Esophagus mucosa (tissue), 1 donor: Measurements from ENCODE around the gene ERF. TPM values are rescaled to one million over a fixed set of nuclear protein-coding genes. Genes with fewer than 3 reads are reported as not detected.
A peak's percentile ranks its signal among the peaks of the same experiment; 100 is the strongest.
"Not testable (repeated sequence)": the region's sequence is repeated elsewhere in the genome, so short reads cannot be mapped to it uniquely, and the experiment has no call there.

Experiments
- ATAC-seq: fragments of 200-7000 bp; cut with Tn5 transposase; one replicate; pipeline ENCODE4 v1.9.1; 2020
- total RNA-seq: library from RNA; stranded (reverse); gene quantifications from one replicate; pipeline ENCODE4 v1.2.4, GENCODE V29; 2023
- donor health status: DM: yes; HTN: yes; CAD: no.

The ERF gene
- total RNA-seq, 1 donor from 2014 or later, result 21.5 TPM

DNA sequence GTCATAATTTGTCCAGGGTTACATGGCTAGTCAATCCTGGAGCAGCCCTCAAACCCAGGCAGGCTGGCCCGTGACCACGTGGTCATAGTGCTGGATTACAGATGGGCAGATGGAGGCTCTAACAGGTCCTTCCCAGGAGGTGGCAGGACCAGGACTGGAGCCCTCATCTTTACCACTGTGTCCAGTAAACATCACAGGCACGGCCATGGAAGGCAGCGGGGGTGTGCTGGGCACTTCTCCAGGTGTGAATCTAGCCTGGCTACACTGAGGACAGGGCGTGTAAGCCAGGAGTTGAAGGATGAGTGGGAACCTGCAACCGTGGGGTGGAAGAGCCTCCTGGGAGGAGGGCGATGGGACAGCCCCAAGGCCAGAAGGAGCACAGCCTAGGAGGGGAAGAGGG lies 20.2 kb upstream of the ERF start:
- ATAC-seq, result no peak

DNA sequence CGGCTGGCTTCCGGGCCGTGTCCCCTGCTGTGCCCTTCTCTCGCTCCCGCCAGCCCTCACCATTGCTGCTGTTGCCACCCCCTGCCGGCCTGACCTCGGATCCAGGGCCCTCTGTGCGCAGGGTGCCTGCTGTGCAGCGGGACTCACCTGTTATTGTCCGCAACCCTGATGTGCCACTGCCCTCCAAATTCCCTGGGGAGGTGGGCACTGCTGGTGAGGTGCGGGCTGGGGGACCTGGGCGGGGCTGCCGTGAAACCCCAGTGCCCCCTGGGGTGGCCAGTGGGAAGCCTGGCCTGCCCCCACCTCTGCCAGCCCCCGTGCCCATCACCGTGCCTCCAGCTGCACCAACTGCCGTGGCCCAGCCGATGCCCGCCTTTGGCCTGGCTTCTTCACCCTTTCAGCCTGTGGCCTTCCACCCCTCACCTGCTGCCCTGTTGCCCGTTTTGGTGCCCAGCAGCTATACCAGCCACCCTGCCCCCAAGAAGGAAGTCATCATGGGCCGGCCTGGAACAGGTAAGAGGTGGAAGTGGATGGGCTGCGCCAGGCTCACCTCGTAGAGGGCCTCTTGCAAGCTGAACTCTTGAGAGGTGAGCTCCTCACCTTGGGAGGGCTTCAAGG lies 19.2 kb upstream of the ERF start:
- no peak for ATAC-seq

DNA sequence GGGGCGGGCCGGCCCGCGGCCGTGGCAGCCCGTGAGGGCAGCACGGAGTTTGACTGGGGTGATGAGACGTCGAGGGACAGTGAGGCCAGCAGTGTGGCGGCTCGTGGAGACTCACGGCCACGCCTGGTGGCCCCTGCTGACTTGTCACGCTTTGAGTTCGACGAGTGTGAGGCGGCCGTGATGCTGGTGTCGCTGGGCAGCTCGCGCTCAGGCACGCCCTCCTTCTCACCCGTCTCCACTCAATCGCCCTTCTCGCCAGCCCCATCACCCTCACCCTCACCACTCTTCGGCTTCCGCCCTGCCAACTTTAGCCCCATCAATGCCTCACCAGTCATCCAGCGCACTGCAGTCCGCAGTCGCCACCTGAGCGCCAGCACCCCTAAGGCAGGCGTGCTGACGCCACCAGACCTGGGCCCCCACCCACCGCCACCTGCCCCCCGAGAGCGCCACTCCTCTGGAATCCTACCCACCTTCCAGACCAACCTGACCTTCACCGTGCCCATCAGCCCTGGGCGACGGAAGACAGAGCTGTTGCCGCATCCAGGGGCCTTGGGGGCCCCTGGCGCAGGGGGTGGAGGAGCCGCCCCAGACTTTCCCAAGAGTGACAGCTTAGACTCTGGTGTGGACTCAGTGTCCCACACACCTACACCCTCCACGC lies 18.6 kb upstream of the ERF start:
- no peak for ATAC-seq

DNA sequence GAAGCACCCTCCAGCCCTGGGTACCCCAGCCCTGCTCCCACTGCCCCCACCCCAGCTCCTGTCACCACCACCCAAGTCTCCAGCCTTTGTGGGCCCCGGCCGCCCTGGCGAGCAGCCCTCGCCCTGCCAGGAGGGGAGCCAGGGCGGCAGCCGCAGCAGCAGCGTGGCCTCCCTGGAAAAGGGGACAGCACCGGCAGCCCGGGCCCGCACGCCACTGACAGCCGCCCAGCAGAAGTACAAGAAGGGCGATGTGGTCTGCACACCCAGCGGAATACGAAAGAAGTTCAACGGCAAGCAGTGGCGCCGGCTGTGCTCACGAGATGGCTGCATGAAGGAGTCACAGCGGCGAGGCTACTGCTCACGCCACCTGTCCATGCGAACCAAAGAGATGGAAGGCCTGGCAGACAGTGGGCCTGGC lies 18.1 kb upstream of the ERF start:
- no peak for ATAC-seq

DNA sequence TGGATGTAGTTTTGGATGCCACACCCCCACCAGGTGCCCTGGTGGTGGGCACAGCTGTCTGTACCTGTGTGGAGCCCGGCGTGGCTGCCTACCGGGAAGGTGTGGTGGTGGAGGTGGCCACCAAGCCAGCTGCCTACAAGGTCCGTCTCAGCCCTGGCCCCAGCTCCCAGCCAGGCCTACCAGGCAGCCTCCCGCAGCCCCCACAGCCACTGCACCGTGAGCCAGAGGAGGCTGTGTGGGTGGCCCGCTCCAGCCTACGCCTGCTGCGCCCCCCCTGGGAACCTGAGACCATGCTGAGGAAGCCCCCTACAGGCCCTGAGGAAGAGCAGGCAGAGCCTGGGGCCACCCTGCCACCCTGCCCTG lies 17.6 kb upstream of the ERF start:
- no peak for ATAC-seq

DNA sequence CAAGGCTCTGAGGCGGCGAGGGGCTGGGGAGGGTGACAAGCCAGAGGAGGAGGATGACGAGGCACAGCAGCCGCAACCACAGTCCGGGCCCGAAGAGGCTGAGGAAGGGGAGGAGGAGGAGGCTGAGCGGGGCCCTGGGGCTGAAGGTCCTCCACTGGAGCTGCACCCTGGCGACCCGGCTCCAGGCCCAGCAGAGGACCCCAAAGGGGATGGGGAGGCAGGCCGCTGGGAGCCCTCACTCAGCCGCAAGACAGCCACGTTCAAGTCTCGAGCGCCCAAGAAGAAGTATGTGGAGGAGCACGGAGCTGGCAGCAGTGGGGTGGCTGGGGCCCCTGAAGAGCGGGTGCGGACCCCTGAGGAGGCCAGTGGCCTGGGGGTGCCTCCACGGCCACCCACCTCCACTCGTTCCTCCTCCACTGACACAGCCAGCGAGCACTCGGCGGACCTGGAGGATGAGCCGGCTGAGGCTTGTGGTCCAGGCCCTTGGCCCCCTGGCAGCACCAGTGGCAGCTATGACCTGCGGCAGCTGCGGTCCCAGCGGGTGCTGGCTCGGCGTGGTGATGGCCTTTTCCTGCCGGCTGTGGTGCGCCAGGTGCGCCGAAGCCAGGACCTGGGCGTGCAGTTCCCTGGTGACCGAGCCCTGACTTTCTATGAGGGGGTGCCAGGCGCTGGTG lies 17.1 kb upstream of the ERF start:
- ATAC-seq, result no peak

DNA sequence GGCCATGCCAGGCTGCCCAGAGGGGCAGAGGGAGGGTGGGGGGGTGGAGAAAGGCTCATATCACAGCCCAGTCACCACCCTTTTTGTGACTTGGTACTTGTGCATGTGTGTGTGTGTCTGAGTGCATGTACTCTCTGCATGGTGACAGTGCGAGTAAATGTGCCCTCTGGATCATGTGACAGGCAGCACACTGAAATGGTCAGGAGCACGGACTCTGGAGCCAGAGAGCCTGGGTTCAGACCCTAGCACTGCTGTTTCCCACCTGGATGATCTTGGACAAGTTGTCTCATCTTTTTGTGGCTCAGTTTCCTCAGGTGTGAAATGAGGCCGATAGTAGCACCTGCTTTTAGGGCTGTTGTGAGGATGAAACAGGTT lies 16.1 kb upstream of the ERF start:
- ATAC-seq, result no peak

DNA sequence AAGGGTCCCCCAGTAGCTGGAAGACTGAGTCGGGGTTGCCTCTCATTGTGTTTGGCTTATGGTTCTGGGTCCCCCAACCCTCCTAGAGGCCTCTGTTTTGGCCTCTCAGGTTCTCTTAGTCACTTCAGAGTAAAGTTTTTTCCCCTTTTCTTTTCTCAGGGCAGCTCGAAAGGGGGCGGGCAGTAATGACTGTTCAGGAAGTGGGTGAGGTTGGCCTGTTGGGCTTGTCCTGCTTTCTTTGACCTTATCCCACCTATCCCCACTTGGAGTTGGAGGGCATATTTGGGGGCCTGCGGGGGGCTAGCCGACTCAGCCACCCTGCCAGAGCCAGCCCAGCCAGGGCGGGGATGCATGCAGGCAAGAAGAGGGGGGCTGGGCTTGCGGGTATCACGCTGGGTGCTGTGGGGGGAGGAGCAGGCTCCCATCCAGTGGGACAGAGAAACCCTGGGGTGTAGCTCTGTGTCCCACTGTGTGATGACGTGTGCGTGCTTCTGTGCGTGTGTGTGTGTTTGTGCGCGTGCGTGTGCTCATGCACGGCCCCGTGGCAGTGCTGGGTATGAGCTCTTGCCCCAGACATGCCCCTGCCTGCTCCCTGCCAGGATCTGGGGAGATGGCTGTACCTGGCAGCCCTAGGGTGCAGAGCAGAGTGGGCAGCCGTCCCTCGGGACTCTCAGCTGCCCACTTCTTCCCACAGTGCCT lies 15.6 kb upstream of the ERF start:
- peak; percentile 37 for ATAC-seq

DNA sequence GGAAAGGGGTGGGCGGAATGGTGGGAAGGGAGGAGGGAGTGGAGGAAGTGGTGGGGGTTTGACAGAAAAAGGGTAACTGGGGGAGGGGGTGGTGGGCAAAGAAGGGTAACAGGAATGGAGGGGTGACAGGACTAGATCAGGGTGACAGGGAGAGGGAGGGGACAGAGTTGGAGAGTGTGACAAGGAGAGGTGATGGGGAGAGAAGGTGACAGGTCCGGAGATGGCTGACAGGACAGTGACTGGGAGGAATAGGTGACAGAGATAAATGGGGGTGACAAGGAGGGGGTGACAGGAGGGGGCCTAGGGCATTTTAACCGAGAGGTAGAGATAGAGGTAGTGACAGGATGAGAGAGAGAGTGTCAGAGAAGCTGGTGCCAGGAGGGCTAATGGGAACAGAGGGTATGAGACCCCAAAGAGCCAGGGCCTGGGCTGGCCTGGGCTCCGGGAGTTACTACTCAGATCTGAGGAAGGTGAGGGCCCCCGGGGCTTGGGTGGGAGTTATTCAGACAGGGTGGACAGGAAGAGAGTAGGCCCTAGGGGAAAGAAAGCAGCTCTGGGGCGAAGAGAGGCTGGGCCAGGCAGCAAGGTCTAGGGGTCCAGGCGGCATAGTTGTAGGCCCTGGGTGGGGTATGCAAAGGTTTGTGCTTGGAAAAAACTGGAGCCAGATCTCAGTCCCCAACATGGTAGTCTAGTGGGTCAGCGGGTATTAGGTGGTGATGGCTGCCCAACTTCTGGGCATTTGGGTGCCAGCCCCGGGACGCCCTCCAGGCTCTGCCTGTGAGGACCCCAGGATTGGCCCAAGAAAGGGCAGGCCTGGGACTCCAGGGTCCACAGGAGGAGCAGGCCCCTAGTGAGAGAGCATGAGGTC lies 14.8 kb upstream of the ERF start:
- no peak for ATAC-seq

DNA sequence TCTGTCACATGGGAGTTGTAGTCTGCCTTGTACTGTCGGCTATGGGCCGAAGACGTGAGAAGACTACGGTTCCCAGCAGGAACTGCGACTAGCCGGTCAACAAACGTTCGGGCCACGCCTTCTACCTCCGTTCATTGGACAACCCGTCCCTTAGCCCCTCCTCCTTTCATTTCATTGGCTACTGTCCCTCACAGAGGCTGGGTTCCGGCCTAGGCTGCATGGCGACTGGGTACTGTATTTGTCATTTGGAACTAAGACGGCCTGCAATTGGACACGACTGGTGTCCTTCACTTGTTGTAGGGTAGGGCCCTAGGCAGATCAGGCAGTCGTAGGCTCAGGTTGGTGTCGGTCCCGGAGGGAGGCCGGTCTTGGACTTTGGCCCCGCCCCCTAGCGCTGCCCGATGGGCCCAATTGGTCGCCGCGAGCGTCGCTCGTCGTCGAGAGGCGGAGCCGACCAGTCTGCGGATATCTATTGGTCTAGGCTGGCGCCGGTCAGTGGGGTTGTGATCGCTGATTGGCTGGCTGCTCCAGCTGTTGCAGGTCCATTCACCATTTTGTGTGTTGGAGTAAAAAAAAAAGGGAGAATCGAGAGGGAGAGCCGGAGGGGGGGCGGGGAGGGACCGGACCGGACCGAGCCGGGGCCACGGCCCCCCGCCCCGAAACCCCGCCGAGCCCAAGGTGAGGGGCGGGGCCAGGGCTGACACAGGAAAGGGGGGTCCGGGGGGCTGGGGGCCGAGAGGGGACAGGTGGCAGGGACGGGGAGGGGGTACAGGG lies 14.0 kb upstream of the ERF start, which contains the start of gene CIC:
Gene CIC (plus strand): TSS at position 549 of the 774 bp plus-strand sequence. CDS start 2,532 bp downstream, outside the sequence.
- ATAC-seq, result peak; percentile 89

DNA sequence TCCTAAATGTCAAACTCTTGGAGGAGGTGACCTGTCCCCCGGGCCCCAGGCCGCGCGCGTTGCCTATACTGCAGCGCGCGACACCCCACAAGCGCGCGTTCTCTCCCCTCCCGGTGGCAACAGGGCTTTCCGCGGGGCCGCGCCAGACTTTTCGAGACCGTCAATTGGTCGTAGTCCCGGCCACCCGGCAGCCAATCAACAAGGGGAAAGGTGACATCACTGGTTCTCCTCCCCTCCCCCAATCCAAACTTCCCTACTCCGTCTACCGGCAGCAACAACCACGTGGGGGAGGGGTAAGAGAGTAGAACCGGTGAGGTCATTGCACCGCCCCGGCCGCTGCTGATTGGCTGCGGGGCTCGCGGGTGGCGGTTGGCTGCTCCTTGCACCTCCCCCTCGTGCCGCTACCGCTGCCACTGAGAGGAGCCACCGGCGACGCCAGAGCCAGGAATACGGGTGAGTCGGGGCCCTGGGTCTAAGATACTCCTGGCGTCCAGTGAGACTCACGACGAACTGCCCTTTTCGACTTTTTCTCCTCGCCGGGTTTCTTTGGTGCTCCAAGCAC lies 13.3 kb upstream of the ERF start:
- peak; percentile 83 for ATAC-seq

DNA sequence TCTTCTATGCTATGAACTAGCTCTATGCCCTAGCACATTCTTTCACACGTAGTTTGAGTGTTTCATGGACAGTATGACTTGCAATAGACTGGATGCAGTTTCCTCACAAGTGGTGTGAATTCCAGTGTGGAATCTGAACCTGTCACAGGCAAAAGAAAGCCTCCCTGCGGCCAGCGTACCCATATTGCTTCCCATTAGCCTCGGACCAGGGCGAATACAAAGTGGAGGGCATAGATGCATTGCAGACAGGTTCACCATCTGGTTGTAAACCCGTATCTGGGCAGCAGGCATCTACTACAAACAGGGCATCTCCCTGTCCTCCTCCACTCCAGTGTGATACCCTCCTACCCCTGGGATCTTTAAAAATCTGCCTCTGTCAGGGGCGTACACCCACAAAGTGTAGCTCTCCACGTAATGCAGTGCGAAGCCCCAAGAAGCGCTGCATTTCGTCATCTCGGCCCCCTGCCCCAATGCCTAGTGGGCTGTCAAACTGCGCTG lies 12.8 kb upstream of the ERF start:
- no peak for ATAC-seq

DNA sequence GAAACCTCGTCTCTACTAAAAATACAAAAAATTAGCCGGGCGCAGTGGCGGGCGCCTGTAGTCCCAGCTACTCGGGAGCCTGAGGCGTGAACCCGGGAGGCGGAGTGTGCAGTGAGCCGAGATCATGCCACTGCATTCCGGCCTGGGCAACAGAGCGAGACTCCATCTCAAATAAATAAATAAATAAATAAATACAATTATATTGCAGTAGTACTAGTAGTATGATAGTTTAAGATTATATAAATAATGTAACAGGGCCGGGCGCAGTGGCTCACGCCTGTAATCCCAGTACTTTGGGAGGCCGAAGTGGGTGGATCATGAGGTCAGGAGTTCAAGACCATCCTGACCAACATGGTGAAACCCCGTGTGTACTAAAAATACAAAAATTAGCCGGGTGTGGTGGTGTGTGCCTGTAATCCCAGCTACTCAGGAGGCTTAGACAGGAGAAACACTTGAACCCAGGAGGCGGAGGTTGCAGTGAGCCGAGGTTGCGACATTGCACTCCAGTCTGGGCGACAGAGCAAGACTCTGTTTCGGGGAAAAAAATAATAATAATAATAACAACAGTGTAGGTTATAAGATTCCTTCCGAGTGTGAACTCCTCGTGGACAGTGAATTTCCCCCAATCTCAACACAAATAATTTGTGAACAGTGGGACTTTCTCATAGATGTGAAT lies 12.1 kb upstream of the ERF start:
- not testable (repeated sequence) for ATAC-seq

DNA sequence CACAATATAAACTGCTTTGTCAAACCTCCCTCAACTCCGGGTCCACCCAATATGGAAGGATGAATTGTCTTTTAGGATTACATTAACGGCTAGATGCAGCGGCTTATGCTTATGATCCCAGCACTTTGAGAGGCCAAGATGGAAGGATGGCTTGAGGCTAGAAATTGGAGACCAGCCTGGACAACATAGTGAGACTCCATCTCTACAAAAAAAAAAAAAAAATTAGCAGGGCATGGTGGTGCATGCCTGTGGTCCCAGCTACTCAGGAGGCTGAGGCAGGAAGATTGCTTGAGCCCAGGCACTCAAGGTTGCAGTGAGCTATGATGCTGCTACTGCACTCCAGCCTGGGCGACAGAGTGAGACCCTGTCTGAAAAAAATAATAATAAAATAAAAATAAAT lies 11.2 kb upstream of the ERF start:
- not testable (repeated sequence) for ATAC-seq

DNA sequence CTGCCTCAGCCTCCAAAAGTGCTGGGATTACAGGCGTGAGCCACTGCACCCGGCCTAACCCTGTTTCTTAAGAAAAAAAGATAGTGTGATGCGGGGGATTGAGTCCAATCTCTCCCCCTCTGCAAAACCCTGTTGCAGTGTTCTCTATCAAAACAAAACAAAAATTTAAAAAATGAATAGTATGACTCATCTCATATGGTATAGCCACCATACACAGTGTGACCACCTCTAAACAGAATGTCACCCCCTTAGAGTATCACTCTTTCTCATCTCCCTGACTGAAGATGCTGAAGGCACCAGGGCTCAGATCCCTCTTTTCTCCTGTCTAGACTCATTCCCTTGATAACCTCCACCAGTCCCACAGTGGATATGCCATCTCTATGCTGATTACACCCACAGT lies 6.8 kb upstream of the ERF start:
- no peak for ATAC-seq

DNA sequence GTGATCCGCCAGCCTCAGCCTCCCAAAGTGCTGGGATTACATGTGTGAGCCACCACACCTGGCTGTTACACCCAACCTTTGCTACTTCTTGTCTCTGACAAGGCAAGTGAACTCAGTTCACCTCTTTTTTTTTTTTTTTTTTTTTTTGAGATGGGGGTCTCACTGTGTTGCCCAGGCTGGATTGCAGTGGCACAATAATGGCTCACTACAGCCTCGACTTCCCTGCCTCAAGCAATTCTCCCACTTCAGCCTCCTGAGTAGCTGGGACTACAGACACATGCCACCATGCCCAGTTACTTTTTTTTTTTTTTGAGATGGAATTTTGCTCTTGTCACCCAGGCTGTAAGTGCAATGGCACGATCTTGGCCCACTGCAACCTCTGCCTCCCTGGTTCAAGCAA lies 2.9 kb upstream of the ERF start:
- ATAC-seq, result not testable (repeated sequence)

DNA sequence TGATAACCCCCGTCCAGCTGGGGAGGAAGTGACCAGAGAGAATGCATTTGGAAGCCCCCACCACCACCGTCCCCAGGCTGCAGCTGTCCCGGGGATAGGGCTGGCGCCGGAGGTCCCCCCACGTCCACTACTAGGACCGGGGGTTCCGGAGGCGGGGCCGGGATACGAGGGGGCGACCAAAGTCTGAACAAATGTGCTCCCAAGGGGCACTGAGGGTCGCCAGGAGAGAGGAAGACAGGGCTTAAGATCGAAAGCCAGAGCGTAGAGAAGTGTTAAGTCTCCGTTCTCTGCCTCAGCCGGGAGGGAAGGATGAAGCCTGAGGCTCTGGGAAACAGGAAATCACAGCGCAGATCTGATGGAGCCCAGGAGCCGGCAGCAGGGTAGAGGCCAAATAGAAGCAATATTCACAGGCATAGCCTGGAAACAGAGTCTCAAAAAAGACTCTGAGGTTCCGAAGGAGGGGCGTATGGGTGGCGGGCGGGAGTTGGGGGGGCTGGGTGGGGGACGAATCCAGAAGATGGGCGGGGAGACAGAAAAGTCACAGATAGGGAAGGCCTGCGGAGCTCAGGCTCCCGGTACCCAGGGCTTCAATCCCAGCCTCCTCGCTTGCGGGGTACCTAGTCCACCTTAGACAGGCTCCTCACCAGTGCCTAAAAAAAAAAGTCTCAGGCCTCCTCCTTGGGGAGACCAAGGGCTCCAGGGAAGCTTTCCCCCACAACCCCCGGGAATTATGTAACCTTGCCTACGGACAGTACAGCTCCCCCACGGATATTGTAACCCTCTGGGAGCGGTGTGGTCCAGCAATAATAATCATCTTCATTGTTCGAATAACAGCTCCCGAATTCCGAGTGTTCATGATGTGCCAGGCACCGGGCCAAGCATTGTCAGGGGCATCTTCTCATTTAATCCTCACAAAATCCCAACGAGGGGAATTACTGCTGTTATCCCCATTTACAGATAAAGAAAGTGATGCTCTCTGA lies 1.1 kb upstream of the ERF start:
- no peak for ATAC-seq

DNA sequence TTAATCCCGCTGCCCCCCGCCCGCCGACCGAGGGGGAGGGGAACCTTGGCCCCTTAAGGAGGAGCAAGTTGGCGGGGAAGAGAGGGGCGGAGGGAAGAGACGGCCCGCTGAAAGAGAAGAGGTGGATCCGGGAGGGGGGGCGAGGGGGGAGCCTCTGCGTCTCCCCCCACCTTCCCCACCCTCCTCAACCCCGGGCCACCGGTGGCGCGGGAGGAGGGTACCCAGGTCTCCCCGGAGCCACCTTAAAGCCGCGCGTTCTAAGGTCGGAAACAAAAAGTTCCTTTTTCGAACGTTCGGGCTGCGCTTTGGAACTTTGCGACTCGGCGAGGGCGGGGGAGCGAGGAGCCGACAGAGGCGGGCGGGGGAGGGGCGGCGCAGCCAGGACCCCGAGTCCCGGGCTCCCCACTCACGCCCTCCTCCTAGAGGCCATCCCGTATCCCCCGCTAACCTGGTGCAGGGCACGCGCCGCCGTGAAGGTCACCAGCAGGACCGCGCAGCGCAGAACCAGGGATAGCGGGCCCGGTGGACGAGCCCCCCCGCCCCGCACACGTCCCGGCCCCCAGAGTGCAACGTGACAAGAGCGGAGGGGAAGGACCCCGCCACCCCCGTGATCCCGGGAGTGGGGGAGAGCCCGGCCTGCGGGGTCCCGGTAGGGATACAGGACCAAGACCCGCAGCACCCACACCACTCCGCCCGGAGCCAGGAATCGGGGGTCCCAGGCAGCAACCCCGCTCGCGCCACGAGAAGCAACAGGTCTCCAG lies 659 bp downstream of the ERF start:
- peak; percentile 33 for ATAC-seq
